DOHH2 (cell line): ENCODE measurements around the gene TSHZ1.

ENCODE experiments used
- EZH2phosphoT487 ChIP-seq: fragments of 200-600 bp; sonication (generic); IDR thresholded peaks from 2 replicates; pipeline ENCODE4 v1.6.1; 2017; ENCODE audit warnings: borderline replicate concordance, mild to moderate bottlenecking, antibody characterized with exemption, low read length, moderate library complexity, mixed read lengths
- TF ChIP-seq, protein P1 (sequence below): fragments of 200-600 bp; sonication (generic); IDR thresholded peaks from one replicate; pipeline ENCODE4 v1.5.1; 2014; ENCODE audit warnings: antibody characterized with exemption, mild to moderate bottlenecking, low read depth, low read length; ENCODE audit not compliant: poor library complexity, severe bottlenecking

DNA sequence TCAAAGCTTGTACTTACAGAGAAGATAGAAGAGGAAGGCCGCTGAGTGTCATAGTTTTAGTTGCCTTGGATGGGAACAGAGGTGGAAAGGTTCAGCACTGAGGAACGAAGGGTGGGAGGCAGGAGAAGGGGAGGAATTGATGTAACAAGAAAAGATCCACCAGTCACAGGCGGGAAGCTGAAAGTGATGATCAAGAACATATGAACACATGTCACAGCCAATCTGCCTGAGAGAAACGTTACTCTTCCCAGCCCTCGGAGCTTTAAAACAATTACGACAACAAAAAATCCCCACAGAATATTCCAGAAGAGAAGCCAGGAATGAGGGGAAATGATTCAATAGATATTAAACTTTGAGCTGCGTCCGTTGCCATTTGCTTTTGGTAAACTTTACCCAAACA lies 87.1 kb downstream of the TSHZ1 start:
- TF ChIP-seq, protein P1, sequence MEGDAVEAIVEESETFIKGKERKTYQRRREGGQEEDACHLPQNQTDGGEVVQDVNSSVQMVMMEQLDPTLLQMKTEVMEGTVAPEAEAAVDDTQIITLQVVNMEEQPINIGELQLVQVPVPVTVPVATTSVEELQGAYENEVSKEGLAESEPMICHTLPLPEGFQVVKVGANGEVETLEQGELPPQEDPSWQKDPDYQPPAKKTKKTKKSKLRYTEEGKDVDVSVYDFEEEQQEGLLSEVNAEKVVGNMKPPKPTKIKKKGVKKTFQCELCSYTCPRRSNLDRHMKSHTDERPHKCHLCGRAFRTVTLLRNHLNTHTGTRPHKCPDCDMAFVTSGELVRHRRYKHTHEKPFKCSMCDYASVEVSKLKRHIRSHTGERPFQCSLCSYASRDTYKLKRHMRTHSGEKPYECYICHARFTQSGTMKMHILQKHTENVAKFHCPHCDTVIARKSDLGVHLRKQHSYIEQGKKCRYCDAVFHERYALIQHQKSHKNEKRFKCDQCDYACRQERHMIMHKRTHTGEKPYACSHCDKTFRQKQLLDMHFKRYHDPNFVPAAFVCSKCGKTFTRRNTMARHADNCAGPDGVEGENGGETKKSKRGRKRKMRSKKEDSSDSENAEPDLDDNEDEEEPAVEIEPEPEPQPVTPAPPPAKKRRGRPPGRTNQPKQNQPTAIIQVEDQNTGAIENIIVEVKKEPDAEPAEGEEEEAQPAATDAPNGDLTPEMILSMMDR: no peak
- no peak for TF ChIP-seq EZH2phosphoT487
